NCI-H2171 treated with DMSO at 0.1 percent for 48 hours (cell line): Measurements from ENCODE around the gene DLGAP3.
A peak's percentile ranks its signal among the peaks of the same experiment; 100 is the strongest.

Experiments used
- DNase-seq: peaks from one replicate; lab custom pipeline; 2025; lab: John Stamatoyannopoulos, UW

DLGAP3 gene

GRCh38 chr1:34865573-34865972, 63.9 kb downstream of the DLGAP3 start:
- no peak for DNase-seq

- no peak for DNase-seq
Observed at GRCh38 chr1:34864759-34865158, 64.7 kb downstream of the DLGAP3 start.

- DNase-seq = no peak
Observed at GRCh38 chr1:34863501-34863900, 65.9 kb downstream of the DLGAP3 start.

- peak; percentile 92 for DNase-seq
Observed at GRCh38 chr1:34859446-34860200, 69.8 kb downstream of the DLGAP3 start, which contains the start of gene SMIM12. SMIM12 (minus strand) TSS chr1:34859749; CDS start chr1:34855977, 3,772 bp downstream.

- no peak for DNase-seq
Observed at GRCh38 chr1:34858901-34859445, 70.5 kb downstream of the DLGAP3 start.

GRCh38 chr1:34856697-34857096, 72.8 kb downstream of the DLGAP3 start:
- no peak for DNase-seq

- peak; percentile 94 for DNase-seq
Observed at GRCh38 chr1:34852677-34853217, 76.7 kb downstream of the DLGAP3 start.

- DNase-seq = no peak
Observed at GRCh38 chr1:34851431-34852105, 77.9 kb downstream of the DLGAP3 start.

- no peak for DNase-seq
Observed at GRCh38 chr1:34850382-34850781, 79.1 kb downstream of the DLGAP3 start.

- DNase-seq = no peak
Observed at GRCh38 chr1:34847094-34847493, 82.4 kb downstream of the DLGAP3 start.

GRCh38 chr1:34846265-34846664, 83.2 kb downstream of the DLGAP3 start:
- no peak for DNase-seq

- DNase-seq = no peak
Observed at GRCh38 chr1:34845131-34845901, 84.1 kb downstream of the DLGAP3 start.

- DNase-seq = no peak
Observed at GRCh38 chr1:34844252-34844634, 85.2 kb downstream of the DLGAP3 start.

GRCh38 chr1:34843392-34844251, 85.8 kb downstream of the DLGAP3 start:
- DNase-seq = no peak

GRCh38 chr1:34842952-34843371, 86.5 kb downstream of the DLGAP3 start:
- DNase-seq = no peak

GRCh38 chr1:34842073-34842472, 87.4 kb downstream of the DLGAP3 start:
- DNase-seq = no peak

- no peak for DNase-seq
Observed at GRCh38 chr1:34840426-34840825, 89.0 kb downstream of the DLGAP3 start.

GRCh38 chr1:34839526-34840305, 89.7 kb downstream of the DLGAP3 start:
- DNase-seq = no peak

GRCh38 chr1:34833711-34834110, 95.7 kb downstream of the DLGAP3 start:
- DNase-seq = no peak

- no peak for DNase-seq
Observed at GRCh38 chr1:34831721-34832246, 97.7 kb downstream of the DLGAP3 start.
